Heart left ventricle (tissue), 16 donors: ENCODE measurements around the gene NUP210. TPM values are rescaled to one million over a fixed set of nuclear protein-coding genes. Genes with fewer than 3 reads are reported as not detected.
"Not testable (repeated sequence)": the region's sequence is repeated elsewhere in the genome, so short reads cannot be mapped to it uniquely, and the experiment has no call there.

Experiments used
- ATAC-seq, 4 donors: fragments of 200-7000 bp; cut with Tn5 transposase; one replicate each; pipeline ENCODE4 v1.9.1; 2020 to 2022; ENCODE audit warnings: moderate library complexity in 4 of 4, mild to moderate bottlenecking in 3 of 4, moderate number of reproducible peaks in 1 of 4
- DNase-seq, 5 donors: peaks; one replicate each; pipeline ENCODE4 v3.0.0-alpha.2; 2020
- H3K27ac ChIP-seq, 12 donors: fragments of 200-600 bp; sonication (generic) in 4 of 12; one replicate each; pipeline versions ENCODE4 v1.5.0 to v1.8.0; 2016 to 2022; ENCODE audit warnings: mild to moderate bottlenecking in 2 of 12
- H3K27me3 ChIP-seq, 9 donors: fragments of 200-600 bp; sonication (generic) in 2 of 9; one replicate each; pipeline versions ENCODE4 v1.5.1 to v1.8.0; 2016 to 2022; ENCODE audit warnings: mild to moderate bottlenecking in 3 of 9
- H3K36me3 ChIP-seq, 9 donors: fragments of 200-600 bp; sonication (generic) in 2 of 9; one replicate each; pipeline versions ENCODE4 v1.5.0 to v1.8.0; 2018 to 2022; ENCODE audit warnings: mild to moderate bottlenecking in 2 of 9
- H3K4me1 ChIP-seq, 12 donors: fragments of 200-600 bp; sonication (generic) in 4 of 12; one replicate each; pipeline versions ENCODE4 v1.5.0 to v1.8.0; 2016 to 2022; ENCODE audit warnings: mild to moderate bottlenecking in 3 of 12
- H3K4me3 ChIP-seq, 12 donors: fragments of 200-600 bp; sonication (generic) in 4 of 12; one replicate each; pipeline versions ENCODE4 v1.5.0 to v1.8.0; 2017 to 2022; ENCODE audit warnings: mild to moderate bottlenecking in 9 of 12, moderate library complexity in 4 of 12
- H3K9me3 ChIP-seq, 12 donors: fragments of 200-600 bp; sonication (generic) in 4 of 12; one replicate each; pipeline versions ENCODE4 v1.5.0 to v1.8.0; 2016 to 2022; ENCODE audit warnings: mild to moderate bottlenecking in 1 of 12
- CTCF ChIP-seq, 12 donors: fragments of 200-600 bp; sonication (generic) in 4 of 12; IDR thresholded peaks; one replicate each; pipeline versions ENCODE4 v1.5.0 to v1.8.0; 2018 to 2022; ENCODE audit warnings: antibody characterized with exemption in 12 of 12, mild to moderate bottlenecking in 5 of 12
- POLR2A ChIP-seq, 2 donors: fragments of 450-650 bp; IDR thresholded peaks; one replicate each; pipeline ENCODE4 v1.6.1; 2017; ENCODE audit warnings: antibody characterized with exemption in 2 of 2, mild to moderate bottlenecking in 2 of 2, moderate library complexity in 2 of 2
- WGBS, 4 donors: extraction: QIAGEN DNeasy Blood & Tissue Kit in 2 of 4; methylation state at CpG; one replicate each; pipeline versions ENCODE4 v1.1.5 to v1.1.7; 2013 to 2018; 5-methylcytosine and 5-hydroxymethylcytosine counted together
- intact Hi-C, 10 donors: fragments of 100-400 bp; cut with DNase I; formaldehyde crosslinking; loops; one replicate each; pipeline versions ENCODE4 v1.11.1 to v1.14.2; 2022
- polyA plus RNA-seq, 2 donors: library from polyadenylated mRNA; stranded (reverse); fragments of 200-250 nt; gene quantifications; one replicate each; pipeline ENCODE4 v1.2.3, GENCODE V29; 2013
- total RNA-seq, 9 donors: library from RNA; depleted of rRNA in 2 of 9; stranded (reverse); fragments of >200 nt in 2 of 9; fragmentation: NEBNext Ultra II Directional in 3 of 9; extraction: Animal tissue kit (Norgen Biotek cat#: 25700) in 3 of 9; gene quantifications; one replicate each; pipeline versions ENCODE4 v1.1.0 to v1.2.4, GENCODE V29; 2016 to 2023
- donor health status: ischemic (EF 13 %, LVEDD 7.1; RV severe dilation, severe dysfunction).
- donor health status: healthy with polysubstance abuse.
- donor health status: DM: no; HTN: yes; CAD: no.
- donor health status: DM: no; HTN: no; CAD: no.
- donor health status: ischemic (EF 25% LVEDD 6.9; RV normal size, moderate dysfunction).
- donor health status: ischemic (EF 25% LVEDD 5.7; RV mildly dilated, moderate dysfunction).
- donor health status: healthy.
- donor health status: DM: yes; HTN: yes; CAD: no.
- donor health status: ischemic (EF 35%, LVEDD 5.7; RV mildly dilated, moderate dysfunction).
- donor health status: nonischemic (EF 11% LVEDD 7.7; RV severe dilation, severe dysfunction).
- donor health status: DM: yes; HTN: yes; CAD: no.
- donor health status: PGD.
- donor health status: ischemic (EF 29% LVEDD 5.4; RV normal size, mild dysfunction).
- donor health status: nonischemic (EF 23%, LVEDD 6.1; RV moderate dilation, normal function).

NUP210 gene
- total and polyA plus RNA-seq, 11 donors, result 1.3 to 9.7 (median 2.6) TPM

DNA sequence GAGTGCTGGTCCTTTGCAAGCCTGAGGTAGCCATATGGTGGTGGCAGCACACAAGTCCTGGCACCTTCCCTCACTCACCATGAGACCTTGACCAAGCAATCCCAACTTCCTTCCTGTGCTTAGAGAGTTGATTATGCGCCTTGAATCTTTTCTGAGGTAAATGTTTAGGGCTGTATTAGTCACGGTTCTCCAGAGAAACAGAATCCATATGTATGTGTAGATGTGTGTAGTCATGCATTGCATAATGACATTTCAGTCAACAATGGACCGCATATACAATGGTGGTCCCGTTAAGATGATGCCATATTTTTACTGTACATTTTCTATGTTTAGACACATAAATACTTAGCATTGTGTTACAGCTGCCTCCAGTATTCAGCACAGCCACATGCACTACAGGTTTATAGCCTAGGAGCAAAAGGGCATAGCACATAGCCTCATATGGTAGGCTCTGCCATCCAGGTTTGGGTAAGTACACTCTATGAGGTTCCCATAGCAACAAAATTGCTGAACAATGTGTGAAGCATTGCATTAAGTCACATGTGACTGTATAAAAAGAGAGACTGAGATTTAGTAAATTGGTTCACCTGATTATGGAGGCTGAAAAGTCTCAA lies 20.2 kb upstream of the NUP210 start:
- Histone ChIP-seq H3K27ac (no peak overlapping the region), H3K4me1 (no peaks in the 10 kb centered on the region), H3K9me3 (no peaks in the 10 kb centered on the region), H3K36me3 (no peaks in the 10 kb centered on the region), H3K4me3 (no peak overlapping the region), H3K27me3 (peaks cover 0 to 5% (median 0%) of the 10 kb centered on the region in 9 donors)
- ATAC-seq, result no peak
- intact Hi-C loops, result no loop called here
- no peak for DNase-seq
- no peak for TF ChIP-seq CTCF (IDR thresholded peaks at IDR 0.05)
- no peak for TF ChIP-seq POLR2A (IDR thresholded peaks at IDR 0.05)
- 75 to 84% (median 81%) methylated on average over 4 of the region's 4 CpGs for WGBS, 4 donors

DNA sequence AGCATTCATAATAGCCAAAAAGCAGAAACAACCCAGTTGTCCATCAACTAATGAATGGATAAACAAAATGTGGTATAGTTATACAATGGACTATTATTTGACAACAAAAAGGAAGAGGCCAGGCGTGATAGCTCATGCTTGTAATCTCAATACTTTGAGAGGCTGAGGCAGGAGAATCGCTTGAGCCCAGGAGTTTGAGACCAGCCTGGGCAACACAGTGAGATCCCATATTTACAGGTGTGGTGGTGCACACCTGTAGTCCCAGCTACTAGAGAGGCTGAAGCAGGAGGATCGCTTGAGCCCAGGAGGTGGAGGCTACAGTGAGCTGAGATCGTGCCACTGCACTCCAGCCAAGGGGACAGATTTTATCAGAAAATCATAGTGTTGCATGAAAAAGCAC lies 16.1 kb upstream of the NUP210 start:
- ATAC-seq, DNase-seq, H3K27me3 ChIP-seq, H3K4me1 ChIP-seq, intact Hi-C loops, H3K9me3 ChIP-seq, H3K4me3 ChIP-seq, H3K27ac ChIP-seq, H3K36me3 ChIP-seq: not testable (repeated sequence)
- WGBS, 4 donors, result 84 to 89% (median 88%) methylated on average over 4 of the region's 4 CpGs

GRCh38 chr3:13433912-13434311 lies 13.8 kb upstream of the NUP210 start:
- H3K4me3 ChIP-seq, result no peak overlapping the region
- 80 to 87% (median 82%) methylated on average over 5 of the region's 5 CpGs for WGBS, 4 donors
- H3K27ac ChIP-seq, result no peak overlapping the region
- intact Hi-C loops, result no loop called here
- ATAC-seq (no peak), DNase-seq (no peak)
- peaks cover 0 to 5% (median 0%) of the 10 kb centered on the region in 9 donors for H3K27me3 ChIP-seq
- no peak for TF ChIP-seq CTCF (IDR thresholded peaks at IDR 0.05)
- no peak for TF ChIP-seq POLR2A (IDR thresholded peaks at IDR 0.05)
- no peaks in the 10 kb centered on the region for H3K4me1 ChIP-seq
- no peaks in the 10 kb centered on the region for H3K36me3 ChIP-seq
- H3K9me3 ChIP-seq, result peaks cover 0 to 2% (median 0%) of the 10 kb centered on the region in 12 donors

DNA sequence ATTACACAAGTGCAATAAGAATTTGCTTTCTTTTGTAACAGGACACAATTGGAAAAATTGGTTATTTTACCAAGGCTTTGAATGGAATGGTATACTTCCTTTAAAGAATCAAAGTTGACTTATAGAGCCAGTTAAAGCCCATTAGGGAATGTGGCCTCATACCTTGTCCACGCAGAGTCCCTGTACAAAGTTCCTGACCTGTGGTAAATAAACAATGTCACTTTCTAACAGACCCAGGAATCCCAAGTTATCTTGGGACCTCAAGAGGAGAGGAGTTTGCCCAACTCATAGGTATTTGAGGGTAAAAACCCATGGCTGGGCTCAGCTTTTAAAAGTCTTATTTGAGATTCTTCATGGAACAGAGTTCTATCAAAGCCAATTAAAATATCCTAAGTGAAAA lies 12.0 kb upstream of the NUP210 start:
- Histone ChIP-seq H3K27me3 (no peaks in the 10 kb centered on the region), H3K9me3 (peaks cover 0 to 2% (median 0%) of the 10 kb centered on the region in 12 donors), H3K4me3 (no peak overlapping the region), H3K36me3 (no peaks in the 10 kb centered on the region), H3K27ac (no peak overlapping the region), H3K4me1 (no peaks in the 10 kb centered on the region)
- no peak for DNase-seq
- intact Hi-C loops, result no loop called here
- TF ChIP-seq CTCF (IDR thresholded peaks at IDR 0.05) (no peak), POLR2A (IDR thresholded peaks at IDR 0.05) (no peak)
- no peak for ATAC-seq
- 93 to 96% (median 94%) methylated on average over 1 of the region's 1 CpG for WGBS, 4 donors

- H3K36me3 ChIP-seq, ATAC-seq, H3K9me3 ChIP-seq, H3K27ac ChIP-seq, H3K4me1 ChIP-seq, DNase-seq, H3K4me3 ChIP-seq, intact Hi-C loops, H3K27me3 ChIP-seq: not testable (repeated sequence)
- WGBS, 4 donors, result 64 to 78% (median 69%) methylated on average over 2 of the region's 2 CpGs
These were observed 10.3 kb upstream of the NUP210 start for GRCh38 chr3:13430411-13430875.
